Stimulated activated effector memory CD8-positive, alpha-beta T cell treated with anti-CD3 and anti-CD28 coated beads, Interleukin-12 subunit alpha, Interleukin-12 subunit beta, amount 100 ng/mL, for 72 hours (primary cell): ENCODE data around the gene FCN2.

Experiments used
- ATAC-seq: fragments of 150-1000 bp; cut with Tn5 transposase; 2 replicates; pipeline ENCODE4 v1.10.0; 2021
- DNase-seq, 2 donors: peaks; one replicate each; pipeline ENCODE4 v3.0.0; 2021 to 2022; ENCODE audit warnings: low spot score in 2 of 2
- H3K27ac Mint-ChIP-seq: one replicate; pipeline ENCODE4 v1.8.0; 2022; ENCODE audit warnings: mild to moderate bottlenecking, mixed read lengths
- H3K36me3 Mint-ChIP-seq: one replicate; pipeline ENCODE4 v1.8.0; 2022; ENCODE audit warnings: mild to moderate bottlenecking, mixed read lengths
- H3K4me1 Mint-ChIP-seq: one replicate; pipeline ENCODE4 v1.8.0; 2022; ENCODE audit warnings: mixed read lengths
- H3K4me3 Mint-ChIP-seq: one replicate; pipeline ENCODE4 v1.8.0; 2022; ENCODE audit warnings: mild to moderate bottlenecking, mixed read lengths
- H3K9me3 Mint-ChIP-seq: one replicate; pipeline ENCODE4 v1.8.0; 2022; ENCODE audit warnings: mixed read lengths

Gene FCN2

DNA sequence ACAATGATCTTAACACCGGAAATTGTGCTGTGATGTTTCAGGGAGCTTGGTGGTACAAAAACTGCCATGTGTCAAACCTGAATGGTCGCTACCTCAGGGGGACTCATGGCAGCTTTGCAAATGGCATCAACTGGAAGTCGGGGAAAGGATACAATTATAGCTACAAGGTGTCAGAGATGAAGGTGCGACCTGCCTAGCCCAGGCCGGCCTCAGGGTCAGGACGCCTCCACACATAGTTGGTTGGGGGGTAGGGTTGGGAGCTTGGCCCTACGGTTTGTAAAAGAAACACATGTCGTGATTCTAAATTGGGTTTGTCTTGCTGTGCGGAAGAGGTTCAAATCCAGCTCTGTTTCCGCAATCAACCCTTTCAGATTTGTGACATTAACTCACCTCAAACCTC is 6.6 kb downstream of the FCN2 start:
- Mint-ChIP-seq H3K4me1 (peaks cover 5% of the 10 kb centered on the region), H3K9me3 (no peaks in the 10 kb centered on the region), H3K27ac (no peak overlapping the region), H3K4me3 (no peak overlapping the region), H3K36me3 (no peaks in the 10 kb centered on the region)
- ATAC-seq (no peak), DNase-seq (peak in 1 of 2 donors; percentile 38)

DNA sequence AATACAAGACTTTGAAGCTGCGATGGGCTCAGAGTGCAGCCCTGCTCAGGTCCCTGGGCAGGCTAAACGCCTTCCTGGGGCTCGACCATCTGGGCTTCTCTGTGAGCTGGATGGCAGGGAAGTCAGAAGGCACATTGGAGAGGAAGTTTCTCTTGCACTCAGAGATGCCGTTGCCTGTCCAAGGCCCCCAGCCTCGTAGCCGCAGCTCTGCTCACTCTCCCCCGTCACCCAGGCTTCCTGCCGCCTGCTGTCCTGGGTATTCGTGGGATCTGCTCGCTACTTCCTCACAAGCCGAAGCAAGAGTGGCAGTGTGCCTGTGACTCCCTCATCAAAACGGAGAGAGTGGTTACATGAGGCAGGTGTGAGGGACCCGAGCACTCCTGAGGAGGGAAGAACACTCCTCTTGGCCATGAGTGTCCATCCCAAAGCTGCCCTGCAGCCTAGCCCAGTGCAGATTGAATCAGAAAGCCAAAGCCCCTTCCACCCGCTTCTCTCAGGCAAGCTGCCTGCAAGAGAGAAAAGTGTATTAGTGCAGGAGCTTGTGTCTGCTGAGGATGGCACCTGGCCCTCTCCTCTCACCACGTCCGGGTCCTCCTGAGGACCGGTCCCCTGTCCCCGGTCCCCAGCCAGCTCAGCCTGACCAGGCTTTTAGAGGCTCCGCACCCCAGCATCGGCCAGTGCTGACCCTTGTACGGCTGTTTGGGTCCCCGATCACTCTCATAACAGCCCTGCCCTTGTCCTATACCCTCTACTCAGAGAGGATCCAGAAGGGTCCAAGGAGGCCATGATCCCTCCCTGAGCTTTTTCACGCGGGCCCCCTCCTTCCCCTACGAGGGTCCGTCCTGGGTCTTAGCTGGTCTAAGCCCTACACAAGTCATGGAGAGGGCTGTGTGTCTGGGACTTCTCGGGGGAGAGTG is 7.3 kb downstream of the FCN2 start:
- Mint-ChIP-seq H3K4me3 (no peak overlapping the region), H3K4me1 (peaks cover 5% of the 10 kb centered on the region), H3K36me3 (no peaks in the 10 kb centered on the region), H3K9me3 (no peaks in the 10 kb centered on the region), H3K27ac (no peak overlapping the region)
- ATAC-seq (no peak), DNase-seq (peak in 1 of 2 donors; percentile 41)

DNA sequence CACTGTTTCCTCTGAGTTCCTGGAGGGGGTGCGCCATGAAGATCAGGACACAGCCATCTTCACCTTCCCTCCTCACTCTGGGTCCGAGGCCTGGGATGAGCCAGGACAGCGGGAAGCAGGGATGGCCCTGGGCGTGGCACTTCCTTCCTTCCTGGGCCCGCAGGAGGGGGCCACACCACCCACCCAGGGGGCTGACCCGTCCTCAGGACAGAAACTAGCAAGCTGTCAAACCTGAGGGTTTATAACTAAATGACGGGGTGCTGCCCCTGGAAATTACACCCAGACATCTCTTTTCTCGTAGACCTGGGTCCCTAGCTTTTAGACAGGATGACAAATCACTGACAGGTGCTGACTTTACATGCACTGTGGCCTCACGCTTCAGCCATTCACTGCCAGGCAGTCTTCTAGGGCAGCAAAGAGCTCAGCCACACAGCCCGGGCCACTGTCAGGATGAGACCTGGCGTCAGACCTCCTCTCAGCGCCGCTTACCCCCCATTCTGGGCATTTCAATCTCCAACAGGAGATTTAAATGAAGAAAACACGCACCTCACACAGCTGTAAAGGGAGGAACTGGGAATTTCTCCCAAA is 8.1 kb downstream of the FCN2 start:
- no peaks in the 10 kb centered on the region for H3K36me3 Mint-ChIP-seq
- ATAC-seq: no peak
- H3K4me1 Mint-ChIP-seq: peaks cover 5% of the 10 kb centered on the region
- H3K9me3 Mint-ChIP-seq: no peaks in the 10 kb centered on the region
- no peak overlapping the region for H3K27ac Mint-ChIP-seq
- H3K4me3 Mint-ChIP-seq: no peak overlapping the region
- peak in 1 of 2 donors; percentile 18 for DNase-seq

DNA sequence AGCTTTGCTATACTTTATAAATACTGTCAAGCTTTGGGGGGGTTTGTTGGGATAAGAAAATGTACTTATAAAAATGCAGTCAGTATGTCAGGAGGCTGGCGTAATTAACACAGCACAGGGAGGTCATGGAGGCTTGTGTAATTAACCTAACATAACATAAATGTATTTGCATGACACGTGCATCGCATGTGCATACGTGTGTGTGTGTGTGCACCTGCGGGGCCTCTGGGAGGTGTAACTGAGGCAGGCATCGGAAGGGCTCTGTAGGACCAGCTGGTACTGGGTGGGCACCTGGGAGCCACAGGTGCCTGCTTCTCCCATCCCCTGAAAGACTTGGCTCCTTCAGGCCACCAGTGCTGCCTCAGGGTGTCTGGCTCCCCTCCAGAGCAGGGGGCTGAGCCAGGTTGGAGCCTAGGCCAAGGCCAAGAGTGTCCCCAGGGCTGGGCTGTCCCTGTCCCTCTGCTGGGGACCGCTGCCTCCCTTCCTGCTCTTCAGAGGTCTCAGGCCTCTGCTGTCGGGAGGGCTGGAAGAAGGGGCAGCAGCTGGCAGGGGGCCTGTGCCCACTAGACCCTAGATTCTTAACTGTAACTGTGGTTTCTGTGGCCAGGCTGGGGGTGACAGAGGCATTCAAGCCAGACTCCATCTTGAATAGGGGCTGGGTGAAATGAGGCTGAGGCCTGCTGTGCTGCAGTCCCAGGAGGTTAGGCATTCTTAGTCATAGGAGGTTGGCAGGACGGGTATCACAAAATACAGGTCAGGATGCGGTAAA is 9.0 kb downstream of the FCN2 start:
- Mint-ChIP-seq H3K27ac (no peak overlapping the region), H3K4me3 (no peak overlapping the region), H3K36me3 (no peaks in the 10 kb centered on the region), H3K9me3 (no peaks in the 10 kb centered on the region), H3K4me1 (peaks cover 5% of the 10 kb centered on the region)
- DNase-seq: peak in 1 of 2 donors; percentile 30
- ATAC-seq: no peak

DNA sequence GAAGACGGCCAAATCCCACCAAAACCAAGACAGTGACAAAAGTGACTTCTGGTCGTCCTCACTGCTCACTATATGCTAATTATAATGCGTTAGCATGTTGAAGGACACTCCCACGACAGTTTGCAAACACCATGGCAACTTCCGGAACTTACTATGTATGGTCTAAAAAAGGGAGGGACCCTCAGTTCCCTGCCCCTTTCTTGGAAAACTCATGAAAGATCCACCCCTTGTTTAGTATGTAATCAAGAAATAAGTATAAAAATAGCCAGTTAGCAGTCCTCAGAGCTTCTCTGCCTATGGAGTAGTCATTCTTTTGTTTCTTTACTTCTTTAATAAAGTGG is 9.5 kb downstream of the FCN2 start:
- Mint-ChIP-seq H3K36me3 (no peaks in the 10 kb centered on the region), H3K4me1 (peaks cover 5% of the 10 kb centered on the region), H3K27ac (no peak overlapping the region), H3K4me3 (no peak overlapping the region), H3K9me3 (no peaks in the 10 kb centered on the region)
- DNase-seq: no peak
- ATAC-seq: no peak

DNA sequence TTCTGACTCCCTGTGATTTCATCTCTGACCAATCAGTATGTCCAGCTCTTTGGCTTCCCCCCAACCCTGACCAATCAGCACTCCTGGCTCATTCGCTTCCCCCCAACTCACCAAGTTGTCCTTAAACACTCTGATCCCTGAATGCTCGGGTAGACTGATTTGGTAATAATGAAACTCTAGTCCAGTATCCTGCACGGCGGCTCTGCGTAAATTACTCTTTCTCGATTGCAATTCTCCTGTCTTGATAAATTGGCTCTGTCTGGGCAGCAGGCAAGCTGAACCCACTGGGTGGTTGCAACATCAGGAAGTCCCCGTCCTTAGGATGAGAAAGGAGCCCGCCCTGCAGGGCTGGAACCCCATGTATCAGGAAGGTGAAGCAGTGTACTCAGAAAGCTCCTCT is 10.4 kb downstream of the FCN2 start:
- H3K9me3 Mint-ChIP-seq: no peaks in the 10 kb centered on the region
- no peak for ATAC-seq
- H3K4me3 Mint-ChIP-seq: no peak overlapping the region
- no peaks in the 10 kb centered on the region for H3K36me3 Mint-ChIP-seq
- H3K4me1 Mint-ChIP-seq: peaks cover 5% of the 10 kb centered on the region
- no peak overlapping the region for H3K27ac Mint-ChIP-seq
- peak in 1 of 2 donors; percentile 32 for DNase-seq

DNA sequence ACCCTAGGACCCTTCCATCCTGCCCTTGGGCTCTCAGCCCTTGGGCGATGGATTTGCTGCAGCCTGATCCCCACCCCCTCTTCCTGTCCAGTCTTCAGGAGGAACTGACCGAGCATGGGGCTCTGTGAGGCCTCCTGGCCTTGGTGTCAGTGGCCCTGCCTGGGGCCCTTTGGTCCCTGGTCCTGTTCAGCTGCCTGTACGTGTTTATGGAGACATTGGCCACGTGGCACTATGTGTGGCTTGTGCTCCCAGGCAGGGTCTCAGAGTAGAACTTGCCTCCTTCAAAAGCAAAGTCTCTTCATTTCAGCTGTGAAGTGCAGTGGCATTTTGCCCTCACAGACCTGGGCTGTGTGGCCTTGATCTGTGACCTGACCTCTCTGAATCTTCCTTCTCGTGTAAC is 11.1 kb downstream of the FCN2 start:
- ATAC-seq (no peak), DNase-seq (peak in 1 of 2 donors; percentile 33)
- Mint-ChIP-seq H3K9me3 (no peaks in the 10 kb centered on the region), H3K4me3 (no peak overlapping the region), H3K36me3 (no peaks in the 10 kb centered on the region), H3K27ac (no peak overlapping the region), H3K4me1 (peaks cover 5% of the 10 kb centered on the region)

DNA sequence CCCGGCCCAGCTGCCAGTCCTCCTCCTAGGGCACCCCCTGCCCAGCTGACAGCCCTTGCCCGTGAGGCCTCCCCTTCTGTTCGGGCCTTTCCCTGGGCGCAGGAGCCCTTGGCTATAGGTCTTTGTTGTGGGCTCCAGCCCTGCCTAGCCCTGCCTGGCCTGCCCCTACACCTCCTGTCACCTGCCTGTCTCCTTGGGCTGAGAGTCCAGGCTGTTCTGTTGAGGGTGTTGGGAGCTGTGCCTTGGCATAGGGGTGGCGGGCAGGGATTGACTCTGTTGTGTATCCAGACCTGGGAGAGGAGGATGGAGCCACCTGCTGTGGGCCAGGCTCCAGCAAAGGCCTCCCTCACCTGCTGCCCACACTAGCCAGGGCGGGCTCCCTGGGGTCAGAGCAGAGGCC is 11.6 kb downstream of the FCN2 start:
- Mint-ChIP-seq H3K27ac (no peak overlapping the region), H3K4me3 (no peak overlapping the region)
- ATAC-seq: no peak

DNA sequence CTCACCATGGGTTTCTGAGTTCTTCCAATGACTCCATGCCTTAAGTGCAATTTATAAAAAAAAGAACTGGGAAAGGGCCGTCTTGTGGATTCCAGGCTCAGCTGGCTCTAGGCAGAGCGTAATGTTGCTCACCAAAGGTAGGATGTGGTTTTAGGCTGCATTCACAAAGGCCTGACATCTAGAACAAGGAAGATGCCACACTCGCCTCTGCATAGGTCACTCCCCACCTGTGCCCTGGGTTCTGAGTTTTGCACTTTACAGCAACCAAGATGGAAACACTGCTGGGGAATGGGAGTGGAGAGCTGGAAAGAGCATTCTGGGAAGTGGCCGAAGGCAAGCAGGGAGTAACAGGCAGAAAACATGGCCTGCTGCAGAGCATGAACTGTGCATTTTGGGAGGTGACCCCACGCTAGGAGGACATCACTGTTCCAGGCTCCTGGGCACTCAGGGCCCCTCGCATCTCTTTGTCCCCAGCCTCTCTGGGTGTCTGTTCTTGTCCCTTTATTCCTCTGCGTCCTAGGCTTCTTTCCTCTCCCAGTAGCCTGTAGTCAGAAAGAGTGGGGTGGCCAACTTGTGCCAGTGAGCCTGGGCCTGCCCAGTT is 12.3 kb downstream of the FCN2 start:
- no peak overlapping the region for H3K4me3 Mint-ChIP-seq
- ATAC-seq: no peak

More for the DNA sequence above, 11.6 kb downstream of the FCN2 start:
- H3K9me3 Mint-ChIP-seq: no peaks in the 10 kb centered on the region
- peak in 1 of 2 donors; percentile 34 for DNase-seq
- no peaks in the 10 kb centered on the region for H3K36me3 Mint-ChIP-seq
- peaks cover 5% of the 10 kb centered on the region for H3K4me1 Mint-ChIP-seq

DNA sequence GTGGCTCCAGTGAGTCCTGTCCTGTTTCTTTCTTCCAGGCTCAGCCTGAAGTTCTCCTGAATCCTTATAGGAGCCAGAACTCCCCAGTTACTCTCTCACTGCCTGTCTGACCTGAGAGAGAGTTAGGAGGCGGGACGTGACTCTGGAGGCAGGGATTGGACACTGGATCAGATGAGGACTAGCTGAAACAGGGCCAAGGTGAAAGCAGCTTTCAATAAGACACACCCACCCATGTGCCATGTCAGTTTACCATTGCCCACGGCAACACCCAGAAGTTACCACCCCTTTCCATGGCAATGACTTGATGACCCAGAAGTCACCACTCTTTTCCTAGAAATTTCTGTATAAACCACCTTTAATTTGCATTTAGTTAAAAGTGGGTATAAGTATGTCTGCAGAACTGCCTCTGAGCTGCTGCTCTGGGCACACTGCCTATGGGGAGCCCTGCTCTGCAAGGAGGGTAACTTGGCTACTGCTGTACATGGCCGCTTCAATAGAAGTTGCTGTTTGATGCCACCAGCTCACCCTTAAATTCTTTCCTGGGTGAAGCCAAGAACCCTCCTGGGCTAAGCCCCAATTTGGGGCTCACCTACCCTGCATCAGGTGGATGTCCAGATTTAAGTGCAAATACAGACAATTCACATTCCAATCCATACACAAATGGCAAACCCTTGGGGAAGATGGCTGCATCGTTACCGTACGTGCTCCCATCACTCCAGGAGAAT is 13.7 kb downstream of the FCN2 start:
- peak in 1 of 2 donors; percentile 2 for DNase-seq
- H3K27ac Mint-ChIP-seq: no peak overlapping the region
- peaks cover 5% of the 10 kb centered on the region for H3K9me3 Mint-ChIP-seq
- no peak for ATAC-seq
- no peak overlapping the region for H3K4me3 Mint-ChIP-seq
- no peaks in the 10 kb centered on the region for H3K4me1 Mint-ChIP-seq
- H3K36me3 Mint-ChIP-seq: no peaks in the 10 kb centered on the region

More for the DNA sequence above, 12.3 kb downstream of the FCN2 start:
- peak in 1 of 2 donors; percentile 15 for DNase-seq
- Mint-ChIP-seq H3K9me3 (no peaks in the 10 kb centered on the region), H3K4me1 (peaks cover 2% of the 10 kb centered on the region), H3K36me3 (no peaks in the 10 kb centered on the region), H3K27ac (no peak overlapping the region)

DNA sequence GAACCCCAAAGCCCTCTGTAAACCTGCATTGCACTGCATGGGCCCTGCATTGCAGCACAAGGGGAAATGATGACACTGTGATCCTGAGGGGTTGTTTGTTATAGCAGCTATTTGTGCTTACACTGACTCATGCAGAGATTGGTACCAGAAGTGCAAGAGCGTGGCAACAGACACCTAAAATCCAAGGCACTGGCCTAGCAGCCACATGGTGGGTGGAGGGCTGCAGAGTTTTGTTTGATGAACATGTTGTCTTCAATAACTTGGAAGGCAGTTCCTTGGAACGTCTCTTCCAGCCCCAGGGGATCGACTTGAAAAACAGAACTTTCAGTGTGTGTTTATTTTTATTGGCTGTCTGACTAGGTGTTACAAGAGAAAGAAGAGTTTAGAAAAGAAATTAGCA is 14.5 kb downstream of the FCN2 start:
- no peak overlapping the region for H3K4me3 Mint-ChIP-seq
- H3K9me3 Mint-ChIP-seq: peaks cover 7% of the 10 kb centered on the region
- DNase-seq: peak in 1 of 2 donors; percentile 7
- H3K36me3 Mint-ChIP-seq: no peaks in the 10 kb centered on the region
- H3K4me1 Mint-ChIP-seq: no peaks in the 10 kb centered on the region
- no peak overlapping the region for H3K27ac Mint-ChIP-seq
- no peak for ATAC-seq

DNA sequence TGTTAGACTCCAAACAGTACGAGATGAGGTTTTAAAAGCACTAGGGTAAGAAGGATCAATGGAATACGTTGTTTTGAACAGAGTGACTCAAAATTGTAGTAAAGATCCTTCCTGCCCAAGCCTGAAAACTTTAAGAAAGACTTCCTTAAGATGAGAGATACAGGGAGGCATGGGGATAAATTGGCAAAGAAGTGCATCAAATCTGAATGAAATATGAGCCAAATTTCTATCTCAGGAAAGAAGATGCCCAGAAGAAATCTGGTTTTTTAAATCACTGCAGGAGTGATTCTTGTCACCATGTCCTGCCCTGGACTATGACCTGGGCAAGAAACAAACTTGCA is 14.9 kb downstream of the FCN2 start:
- H3K36me3 Mint-ChIP-seq: no peaks in the 10 kb centered on the region
- no peak for ATAC-seq

DNA sequence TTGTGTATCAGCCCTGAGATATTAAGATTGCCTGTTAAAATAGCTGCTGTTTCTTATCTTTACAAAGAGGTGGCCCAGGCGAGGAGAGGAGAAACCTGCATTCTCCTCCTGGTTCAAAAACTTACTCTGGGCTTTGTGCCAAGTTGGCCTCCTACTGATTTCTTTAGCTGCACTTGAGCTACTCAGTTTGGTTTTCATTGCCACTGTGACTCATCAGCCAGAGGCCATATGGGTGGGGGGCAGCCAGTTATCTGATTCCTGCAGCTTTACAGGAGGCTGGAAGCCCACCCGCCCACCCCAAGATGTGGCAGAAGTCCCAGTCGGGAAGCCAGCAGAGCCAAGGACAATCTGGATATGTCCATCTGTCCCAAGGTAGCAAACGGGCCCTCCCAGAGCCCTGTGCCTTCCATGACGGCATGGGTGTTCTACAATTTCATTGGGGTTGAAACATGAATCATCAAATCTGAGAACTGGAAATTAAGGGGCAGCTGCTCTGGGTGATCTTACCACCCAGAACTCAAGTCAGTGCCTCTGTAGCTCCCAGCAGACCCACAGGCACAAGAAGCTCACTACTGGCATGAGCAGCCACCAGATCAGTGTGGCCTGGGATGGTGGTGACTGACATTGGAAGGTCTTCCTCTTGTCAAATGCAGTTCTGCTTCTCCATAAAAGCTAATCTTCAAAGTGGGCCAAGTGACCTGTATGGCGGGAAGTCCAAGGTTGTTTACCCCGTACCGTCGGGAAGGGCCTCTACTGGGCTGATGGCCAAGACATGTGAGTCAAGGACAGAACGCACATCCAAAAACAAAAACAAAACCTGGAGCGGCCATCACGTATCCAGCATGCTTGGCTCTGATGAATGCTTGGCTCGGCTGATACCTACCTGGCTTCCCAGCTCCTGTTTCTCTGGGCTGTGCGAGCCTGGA is 15.6 kb downstream of the FCN2 start:
- Mint-ChIP-seq H3K27ac (no peak overlapping the region), H3K4me1 (no peaks in the 10 kb centered on the region), H3K9me3 (peaks cover 7% of the 10 kb centered on the region), H3K36me3 (no peaks in the 10 kb centered on the region), H3K4me3 (no peak overlapping the region)
- peak in 1 of 2 donors; percentile 17 for DNase-seq
- ATAC-seq: no peak

More for the DNA sequence above, 14.9 kb downstream of the FCN2 start:
- no peak overlapping the region for H3K4me3 Mint-ChIP-seq
- H3K4me1 Mint-ChIP-seq: no peaks in the 10 kb centered on the region
- H3K27ac Mint-ChIP-seq: no peak overlapping the region
- no peak for DNase-seq
- peaks cover 7% of the 10 kb centered on the region for H3K9me3 Mint-ChIP-seq
